Measurements from ENCODE around the gene ITPA.

DNA sequence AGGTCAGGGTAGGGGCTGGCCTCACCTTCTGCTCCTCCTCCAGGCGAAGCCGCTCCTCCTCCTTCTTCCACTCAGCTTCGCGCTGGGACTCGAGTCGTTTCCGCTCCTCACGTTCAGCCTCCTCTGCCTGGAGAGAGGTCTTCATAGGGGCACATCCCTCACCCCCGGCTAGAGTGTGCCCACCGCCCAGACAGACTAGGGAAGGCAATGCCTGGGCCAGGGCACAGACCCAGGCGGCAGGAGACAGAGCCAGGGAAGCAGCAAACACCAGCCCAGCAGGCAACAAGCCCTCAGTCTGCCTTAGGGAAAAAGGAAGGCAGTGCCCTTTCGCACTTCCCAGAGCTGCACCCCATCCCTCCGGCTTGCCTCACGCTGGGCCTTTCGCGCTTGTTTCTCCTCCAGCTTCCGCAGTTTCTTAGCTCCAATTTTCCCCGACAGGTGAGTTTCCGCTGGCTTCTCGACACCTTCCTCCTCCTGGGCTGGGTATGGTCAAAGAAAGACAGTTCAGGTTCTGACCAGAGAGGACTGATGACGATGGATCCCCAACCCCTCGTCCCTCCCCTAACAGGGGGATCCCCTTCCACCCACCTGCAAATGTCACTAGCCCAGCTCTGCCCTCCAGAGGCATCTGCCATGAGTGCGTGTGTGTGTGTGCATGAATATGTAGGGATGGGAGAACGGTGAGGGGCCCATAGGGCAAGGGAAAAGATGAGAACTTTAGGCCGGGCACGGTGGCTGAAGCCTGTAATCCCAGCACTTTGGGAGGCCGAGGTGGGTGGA is 9.1 kb upstream of the ITPA start:
- TF ChIP-seq, protein P1, sequence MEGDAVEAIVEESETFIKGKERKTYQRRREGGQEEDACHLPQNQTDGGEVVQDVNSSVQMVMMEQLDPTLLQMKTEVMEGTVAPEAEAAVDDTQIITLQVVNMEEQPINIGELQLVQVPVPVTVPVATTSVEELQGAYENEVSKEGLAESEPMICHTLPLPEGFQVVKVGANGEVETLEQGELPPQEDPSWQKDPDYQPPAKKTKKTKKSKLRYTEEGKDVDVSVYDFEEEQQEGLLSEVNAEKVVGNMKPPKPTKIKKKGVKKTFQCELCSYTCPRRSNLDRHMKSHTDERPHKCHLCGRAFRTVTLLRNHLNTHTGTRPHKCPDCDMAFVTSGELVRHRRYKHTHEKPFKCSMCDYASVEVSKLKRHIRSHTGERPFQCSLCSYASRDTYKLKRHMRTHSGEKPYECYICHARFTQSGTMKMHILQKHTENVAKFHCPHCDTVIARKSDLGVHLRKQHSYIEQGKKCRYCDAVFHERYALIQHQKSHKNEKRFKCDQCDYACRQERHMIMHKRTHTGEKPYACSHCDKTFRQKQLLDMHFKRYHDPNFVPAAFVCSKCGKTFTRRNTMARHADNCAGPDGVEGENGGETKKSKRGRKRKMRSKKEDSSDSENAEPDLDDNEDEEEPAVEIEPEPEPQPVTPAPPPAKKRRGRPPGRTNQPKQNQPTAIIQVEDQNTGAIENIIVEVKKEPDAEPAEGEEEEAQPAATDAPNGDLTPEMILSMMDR (conservative IDR thresholded peaks at IDR 0.05; ENCODE audit: low read depth, low read length) = no peak
- TF ChIP-seq EZH2 (IDR thresholded peaks at IDR 0.05; ENCODE audit: low read length, unreplicated experiment) (no peak), EZH2phosphoT487 (IDR thresholded peaks at IDR 0.05; ENCODE audit: borderline replicate concordance, low read length) (no peak)

Data from PC-3 (cell line).